ENCODE measurements around the gene CHRDL1.

DNA sequence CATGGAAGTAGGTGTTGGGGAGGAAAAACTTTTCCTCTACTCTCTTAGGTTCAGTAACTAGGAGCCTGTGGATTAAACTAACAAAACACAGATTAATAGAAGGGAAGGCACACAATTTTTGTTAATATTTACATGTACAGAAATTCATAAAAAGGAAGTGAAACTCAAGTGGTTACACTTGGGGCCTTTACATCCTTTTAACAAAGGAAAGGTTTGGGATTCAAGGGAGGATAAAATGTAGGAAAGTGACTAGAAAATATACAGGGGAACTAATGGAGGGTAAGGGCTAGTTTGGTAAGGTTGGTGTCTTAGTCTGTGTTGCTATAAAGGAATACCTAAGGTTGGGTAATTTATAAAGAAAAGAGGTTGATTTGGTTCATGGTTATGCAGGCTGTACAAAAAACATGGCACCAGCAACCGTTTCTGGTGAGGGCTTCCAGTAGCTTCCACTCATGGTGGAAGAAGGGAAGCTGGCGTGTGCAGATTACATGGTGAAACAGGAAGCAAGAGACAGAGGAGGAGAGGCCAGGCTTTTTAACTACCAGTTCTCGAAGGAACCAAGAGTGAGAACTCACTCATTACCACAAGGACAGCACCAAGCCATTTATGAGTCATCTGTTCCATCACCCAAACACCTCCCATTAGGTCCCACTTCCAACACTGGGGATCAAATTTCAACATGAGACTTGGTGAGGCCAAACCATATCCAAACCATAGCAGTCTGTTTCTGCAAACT lies 124.4 kb downstream of the CHRDL1 start:
- no peak for TF ChIP-seq ZFP30 (CRISPR knock-in tag; IDR thresholded peaks at IDR 0.05)
- no peak for TF ChIP-seq ZFP3 (CRISPR knock-in tag; IDR thresholded peaks at IDR 0.05)
- TF ChIP-seq BACH2 (CRISPR knock-in tag; IDR thresholded peaks at IDR 0.05; ENCODE audit: borderline replicate concordance): no peak
- TF ChIP-seq, protein P1, sequence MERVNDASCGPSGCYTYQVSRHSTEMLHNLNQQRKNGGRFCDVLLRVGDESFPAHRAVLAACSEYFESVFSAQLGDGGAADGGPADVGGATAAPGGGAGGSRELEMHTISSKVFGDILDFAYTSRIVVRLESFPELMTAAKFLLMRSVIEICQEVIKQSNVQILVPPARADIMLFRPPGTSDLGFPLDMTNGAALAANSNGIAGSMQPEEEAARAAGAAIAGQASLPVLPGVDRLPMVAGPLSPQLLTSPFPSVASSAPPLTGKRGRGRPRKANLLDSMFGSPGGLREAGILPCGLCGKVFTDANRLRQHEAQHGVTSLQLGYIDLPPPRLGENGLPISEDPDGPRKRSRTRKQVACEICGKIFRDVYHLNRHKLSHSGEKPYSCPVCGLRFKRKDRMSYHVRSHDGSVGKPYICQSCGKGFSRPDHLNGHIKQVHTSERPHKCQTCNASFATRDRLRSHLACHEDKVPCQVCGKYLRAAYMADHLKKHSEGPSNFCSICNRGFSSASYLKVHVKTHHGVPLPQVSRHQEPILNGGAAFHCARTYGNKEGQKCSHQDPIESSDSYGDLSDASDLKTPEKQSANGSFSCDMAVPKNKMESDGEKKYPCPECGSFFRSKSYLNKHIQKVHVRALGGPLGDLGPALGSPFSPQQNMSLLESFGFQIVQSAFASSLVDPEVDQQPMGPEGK (CRISPR knock-in tag; IDR thresholded peaks at IDR 0.05; ENCODE audit: borderline replicate concordance): no peak
- no peak for TF ChIP-seq ARNTL (CRISPR knock-in tag; IDR thresholded peaks at IDR 0.05; ENCODE audit: borderline replicate concordance, low read depth)
